MG63 (cell line): ENCODE data around the gene ADCK1. TPM values are rescaled to one million over a fixed set of nuclear protein-coding genes. Genes with fewer than 3 reads are reported as not detected.

ENCODE experiments used
- DNase-seq: peaks from one replicate; pipeline ENCODE4 v3.0.0-alpha.2; 2020
- H3K27me3 ChIP-seq: fragments of 250-450 bp; sonication (Bioruptor Pico); 2 replicates; pipeline ENCODE4 v1.5.1; 2020; ENCODE audit warnings: mild to moderate bottlenecking, moderate library complexity
- H3K36me3 ChIP-seq: fragments of 250-450 bp; sonication (Bioruptor Pico); 2 replicates; pipeline ENCODE4 v1.5.1; 2020; ENCODE audit warnings: mild to moderate bottlenecking, moderate library complexity
- H3K4me3 ChIP-seq: fragments of 250-450 bp; sonication (Bioruptor Pico); 2 replicates; pipeline ENCODE4 v1.5.1; 2020; ENCODE audit warnings: mild to moderate bottlenecking, moderate library complexity
- H3K9me3 ChIP-seq: fragments of 250-450 bp; sonication (Bioruptor Pico); 2 replicates; pipeline ENCODE4 v1.5.1; 2020; ENCODE audit warnings: mild to moderate bottlenecking, moderate library complexity
- total RNA-seq: library from RNA; depleted of rRNA; stranded (reverse); fragments of >200 nt; shearing (Covaris generic); gene quantifications from 2 replicates; pipeline ENCODE4 v1.2.3, GENCODE V29; 2014; ENCODE audit warnings: low replicate concordance

The ADCK1 gene
- total RNA-seq, 1 experiment from 2014 or later: 1.6 TPM

DNA sequence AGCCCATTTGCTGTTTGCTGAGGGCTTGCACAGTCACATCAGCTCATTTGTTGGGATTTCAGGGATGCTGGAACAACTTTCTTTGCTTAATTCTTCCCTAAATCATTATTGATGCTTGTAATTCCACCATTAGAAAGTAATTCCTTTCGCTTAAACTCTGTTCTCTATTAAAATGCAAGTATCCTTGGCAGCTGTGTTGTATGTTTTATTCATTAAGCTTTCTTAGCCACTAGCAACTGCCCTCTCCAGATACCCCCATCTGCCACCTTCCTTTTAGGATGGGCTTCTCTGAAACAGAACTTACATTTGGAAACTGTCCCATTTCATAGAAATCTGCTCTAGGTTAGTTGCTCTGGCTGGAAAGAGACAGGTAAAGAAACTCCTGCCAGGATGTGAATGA, 43.7 kb downstream of the ADCK1 start:
- H3K36me3 ChIP-seq: no peaks in the 10 kb centered on the region
- no peaks in the 10 kb centered on the region for H3K27me3 ChIP-seq
- DNase-seq: no peak
- H3K9me3 ChIP-seq: no peaks in the 10 kb centered on the region
- no peak overlapping the region for H3K4me3 ChIP-seq

DNA sequence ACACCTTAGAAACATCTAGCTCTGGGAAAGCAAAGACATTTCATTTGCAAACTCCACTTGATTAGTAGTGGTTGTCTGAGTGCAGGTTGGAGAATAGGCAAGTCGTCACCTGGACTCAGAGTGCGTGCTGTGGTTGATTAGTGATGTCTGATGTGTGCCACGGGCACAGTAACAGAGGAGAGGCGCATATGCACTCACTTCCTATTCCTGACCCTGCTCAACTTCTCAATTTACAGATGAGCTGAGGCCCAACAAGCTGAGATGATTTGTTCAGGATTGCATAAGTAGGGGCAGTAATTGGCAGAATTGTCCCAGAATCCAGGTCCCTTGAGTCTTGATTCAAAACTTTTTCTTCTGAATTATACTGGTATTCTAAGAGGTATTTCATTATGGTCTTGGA, 44.9 kb downstream of the ADCK1 start:
- no peaks in the 10 kb centered on the region for H3K27me3 ChIP-seq
- DNase-seq: no peak
- H3K36me3 ChIP-seq: no peaks in the 10 kb centered on the region
- H3K9me3 ChIP-seq: no peaks in the 10 kb centered on the region
- H3K4me3 ChIP-seq: no peak overlapping the region

DNA sequence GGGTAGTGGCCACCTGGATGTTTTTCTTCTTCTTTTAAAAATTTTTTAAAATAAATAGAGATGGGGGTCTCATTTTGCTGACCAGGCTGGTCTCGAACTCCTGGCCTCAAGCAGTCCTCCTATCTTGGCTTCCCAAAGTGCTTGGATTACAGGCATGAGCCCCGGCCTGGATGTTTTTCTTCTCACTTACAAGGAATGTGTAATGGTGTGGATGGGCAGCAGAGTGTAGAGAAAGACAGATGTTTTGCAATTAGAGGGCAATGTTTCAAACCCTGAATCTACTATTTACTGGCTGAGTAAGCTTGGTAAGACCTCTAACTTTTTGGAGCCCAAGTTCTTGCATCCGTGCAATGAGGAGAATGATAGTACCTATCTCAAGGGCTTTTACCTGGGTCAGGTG, 48.1 kb downstream of the ADCK1 start:
- H3K9me3 ChIP-seq: no peaks in the 10 kb centered on the region
- H3K36me3 ChIP-seq: no peaks in the 10 kb centered on the region
- no peaks in the 10 kb centered on the region for H3K27me3 ChIP-seq
- H3K4me3 ChIP-seq: no peak overlapping the region
- DNase-seq: peak; percentile 2

DNA sequence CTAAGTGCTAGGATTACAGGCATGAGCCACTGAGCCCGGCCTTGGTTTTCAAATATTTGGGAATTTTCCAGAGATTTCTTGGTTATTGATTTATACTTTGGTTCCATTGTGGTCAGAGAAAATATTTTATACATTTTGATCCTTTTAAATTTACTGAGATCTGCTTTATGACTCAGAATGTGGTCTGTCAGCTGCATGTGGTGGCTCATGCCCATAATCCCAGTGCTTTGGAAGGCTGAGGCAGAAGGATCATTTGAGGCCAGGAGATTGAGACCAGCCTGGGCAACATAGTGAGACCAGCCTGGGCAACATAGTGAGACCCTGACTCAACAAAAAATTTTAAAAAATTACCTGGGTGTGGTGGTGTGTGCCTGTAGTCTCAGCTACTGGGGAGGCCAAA, 49.8 kb downstream of the ADCK1 start:
- H3K4me3 ChIP-seq: no peak overlapping the region
- DNase-seq: peak; percentile 9
- H3K9me3 ChIP-seq: no peaks in the 10 kb centered on the region
- H3K36me3 ChIP-seq: no peaks in the 10 kb centered on the region
- no peaks in the 10 kb centered on the region for H3K27me3 ChIP-seq

DNA sequence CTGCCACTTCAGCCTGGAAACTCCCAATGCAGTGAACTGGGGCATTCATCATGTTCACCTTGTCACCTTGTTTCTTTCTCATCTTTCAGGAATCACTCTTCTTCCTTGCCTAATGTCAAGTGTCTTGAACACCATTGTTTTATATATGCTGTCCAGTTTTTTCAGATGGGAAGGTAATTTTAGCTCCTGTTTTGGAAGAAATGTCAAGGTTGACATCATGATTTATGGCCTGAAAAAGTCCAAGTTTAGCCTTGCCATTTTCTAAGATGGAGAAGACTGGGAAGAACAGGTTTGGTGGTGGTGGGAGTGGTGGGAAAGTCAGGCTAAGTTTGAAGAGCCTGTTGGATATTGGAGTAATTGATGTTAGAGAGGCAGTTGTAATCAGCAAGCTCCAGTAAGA, 54.0 kb downstream of the ADCK1 start:
- no peak for DNase-seq
- Histone ChIP-seq H3K4me3 (no peak overlapping the region), H3K36me3 (no peaks in the 10 kb centered on the region), H3K9me3 (no peaks in the 10 kb centered on the region), H3K27me3 (no peaks in the 10 kb centered on the region)

DNA sequence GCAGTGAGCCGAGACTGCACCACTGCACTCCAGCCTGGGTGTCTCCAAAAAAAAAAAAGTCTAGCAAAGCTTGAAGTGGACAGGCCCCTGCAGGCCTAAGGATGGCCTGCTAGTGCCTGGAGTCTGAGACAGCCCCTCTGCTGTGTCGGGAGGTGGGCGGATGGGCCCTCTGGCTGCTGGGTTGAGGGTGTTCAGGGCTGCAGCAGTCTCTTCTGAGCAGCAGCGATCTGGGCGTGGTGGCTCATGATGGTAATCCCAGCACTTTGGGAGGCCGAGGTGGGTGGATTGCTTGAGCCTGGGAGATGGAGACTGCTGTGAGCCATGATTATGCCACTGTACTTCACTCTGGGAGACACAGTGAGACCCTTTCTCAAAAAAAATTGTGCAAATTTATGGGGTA, 57.0 kb downstream of the ADCK1 start:
- DNase-seq: no peak
- Histone ChIP-seq H3K36me3 (no peaks in the 10 kb centered on the region), H3K4me3 (no peak overlapping the region), H3K27me3 (no peaks in the 10 kb centered on the region), H3K9me3 (no peaks in the 10 kb centered on the region)

DNA sequence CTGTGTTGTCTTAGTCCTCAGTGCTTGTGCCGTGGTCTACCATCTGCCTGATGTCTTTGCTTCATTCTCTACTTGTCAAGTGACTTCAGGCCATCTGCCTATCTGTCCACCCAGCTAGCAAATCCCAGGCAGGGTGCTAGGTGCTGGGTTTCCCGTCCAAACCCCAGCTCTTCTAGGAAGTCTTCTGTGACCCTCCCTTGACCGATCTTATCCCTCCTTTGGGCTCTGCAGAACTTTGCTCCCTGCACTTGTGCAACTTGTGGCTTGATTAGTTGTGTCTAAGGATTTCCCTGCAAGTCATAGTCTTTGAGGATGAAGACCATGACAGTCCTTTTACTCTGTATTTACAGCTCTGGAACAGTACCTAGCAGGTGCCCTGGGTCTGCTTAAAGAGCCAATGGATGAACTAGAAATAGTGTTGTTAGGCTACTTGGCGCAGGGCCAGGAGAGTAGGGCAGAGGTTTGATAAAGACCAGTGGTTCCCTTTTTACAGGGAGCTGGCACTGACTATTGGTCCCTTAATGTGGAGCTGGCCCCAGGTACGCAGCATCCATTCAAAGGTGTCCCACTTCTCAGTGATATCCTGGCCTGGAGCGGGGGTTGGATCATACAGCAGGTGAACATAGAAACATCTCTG, 60.1 kb downstream of the ADCK1 start:
- no peaks in the 10 kb centered on the region for H3K27me3 ChIP-seq
- no peak overlapping the region for H3K4me3 ChIP-seq
- H3K9me3 ChIP-seq: no peaks in the 10 kb centered on the region
- no peaks in the 10 kb centered on the region for H3K36me3 ChIP-seq
- DNase-seq: no peak

DNA sequence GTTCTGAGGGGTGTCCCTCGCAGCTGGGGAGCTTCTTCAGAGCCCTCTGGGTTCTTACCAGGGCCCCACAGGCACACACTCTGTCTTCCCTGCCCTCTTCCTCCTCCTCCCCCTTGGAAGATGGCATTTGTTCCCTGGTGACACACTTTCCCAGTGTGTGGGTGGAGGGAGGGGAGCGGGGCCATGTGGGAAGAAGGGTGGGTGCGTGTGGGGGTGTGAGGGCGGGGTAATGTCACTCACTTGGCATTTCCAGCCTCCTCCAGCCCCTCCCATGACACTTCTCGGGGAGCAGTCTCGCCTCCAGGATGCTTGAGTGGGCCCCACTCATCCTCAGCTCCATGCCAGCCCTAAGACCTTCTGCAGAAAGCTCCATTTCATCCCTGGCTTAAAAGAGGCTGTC, 61.3 kb downstream of the ADCK1 start:
- H3K36me3 ChIP-seq: no peaks in the 10 kb centered on the region
- no peaks in the 10 kb centered on the region for H3K9me3 ChIP-seq
- no peaks in the 10 kb centered on the region for H3K27me3 ChIP-seq
- no peak overlapping the region for H3K4me3 ChIP-seq
- DNase-seq: no peak

DNA sequence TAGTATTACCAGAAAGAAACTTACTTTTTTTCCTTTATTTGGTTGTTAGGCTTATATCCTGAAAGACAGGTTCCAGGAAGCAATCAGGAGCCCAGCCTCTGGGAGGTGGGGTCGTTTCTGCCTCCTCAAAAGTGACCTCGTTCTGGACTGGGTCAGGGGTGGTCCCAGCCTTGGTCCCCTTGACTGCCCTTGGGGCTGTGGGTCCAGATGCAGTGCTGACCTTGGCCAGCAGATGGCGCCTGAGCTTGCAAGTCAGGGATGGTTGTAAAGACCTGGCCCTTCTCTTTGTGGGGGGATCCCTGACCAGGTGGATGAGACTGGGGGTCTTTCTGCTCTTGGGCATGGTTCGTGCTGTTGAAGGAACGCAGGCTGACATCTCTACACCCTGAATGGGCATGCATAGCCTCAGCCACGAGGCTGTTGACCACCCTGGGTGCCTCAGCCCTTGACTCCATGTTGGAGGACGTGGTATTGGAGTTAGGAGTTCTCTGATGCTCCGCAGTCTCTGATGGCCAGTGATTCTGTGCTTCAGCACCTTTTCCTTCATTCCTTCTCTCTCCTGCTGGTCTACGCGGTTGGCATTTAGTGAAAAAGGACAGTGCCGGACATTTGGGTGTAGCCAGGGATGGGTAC, 62.4 kb downstream of the ADCK1 start:
- DNase-seq: peak; percentile 36
- Histone ChIP-seq H3K4me3 (no peak overlapping the region), H3K36me3 (no peaks in the 10 kb centered on the region), H3K27me3 (no peaks in the 10 kb centered on the region), H3K9me3 (no peaks in the 10 kb centered on the region)

DNA sequence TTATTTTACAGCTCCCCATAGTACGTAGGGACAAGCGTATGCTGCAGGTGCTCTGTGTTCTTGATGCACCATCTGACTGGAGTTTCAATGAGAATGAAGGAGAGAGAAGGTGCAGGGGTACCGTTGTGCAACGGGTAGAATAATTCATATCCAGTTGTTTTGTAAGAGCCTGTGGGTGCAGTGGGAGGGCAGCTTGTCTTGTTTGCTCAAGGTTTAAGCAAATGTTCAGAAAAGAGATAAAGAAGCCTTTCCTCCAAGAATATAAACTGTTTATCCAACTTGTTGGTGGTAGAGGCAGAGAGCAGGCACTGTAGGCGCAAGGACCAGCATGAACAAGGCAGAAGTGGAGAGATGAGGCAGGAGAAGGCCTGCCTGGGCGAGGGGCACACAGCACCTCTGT, 64.2 kb downstream of the ADCK1 start:
- no peaks in the 10 kb centered on the region for H3K9me3 ChIP-seq
- DNase-seq: no peak
- no peaks in the 10 kb centered on the region for H3K36me3 ChIP-seq
- H3K27me3 ChIP-seq: no peaks in the 10 kb centered on the region
- no peak overlapping the region for H3K4me3 ChIP-seq

DNA sequence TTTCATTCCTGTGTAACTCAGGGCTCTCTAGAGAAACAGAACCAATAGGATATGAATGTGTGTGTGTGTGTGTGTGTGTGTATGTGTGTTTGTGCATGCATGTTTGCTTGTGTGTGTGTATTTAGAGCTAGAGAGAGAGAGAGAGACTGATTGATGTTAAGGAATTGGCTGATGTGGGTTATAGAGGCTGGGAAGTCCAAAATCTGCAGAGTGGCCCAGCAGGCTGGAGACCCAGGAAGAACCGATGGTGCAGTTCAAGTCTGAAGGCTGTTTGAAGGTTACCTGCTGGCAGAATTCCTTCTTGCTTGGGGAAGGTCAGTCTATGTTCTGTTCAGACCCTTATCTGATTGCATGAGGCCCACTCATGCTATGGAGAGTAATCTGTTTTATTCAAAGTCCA, 64.7 kb downstream of the ADCK1 start:
- Histone ChIP-seq H3K36me3 (no peaks in the 10 kb centered on the region), H3K4me3 (no peak overlapping the region), H3K27me3 (no peaks in the 10 kb centered on the region), H3K9me3 (no peaks in the 10 kb centered on the region)
- DNase-seq: no peak

DNA sequence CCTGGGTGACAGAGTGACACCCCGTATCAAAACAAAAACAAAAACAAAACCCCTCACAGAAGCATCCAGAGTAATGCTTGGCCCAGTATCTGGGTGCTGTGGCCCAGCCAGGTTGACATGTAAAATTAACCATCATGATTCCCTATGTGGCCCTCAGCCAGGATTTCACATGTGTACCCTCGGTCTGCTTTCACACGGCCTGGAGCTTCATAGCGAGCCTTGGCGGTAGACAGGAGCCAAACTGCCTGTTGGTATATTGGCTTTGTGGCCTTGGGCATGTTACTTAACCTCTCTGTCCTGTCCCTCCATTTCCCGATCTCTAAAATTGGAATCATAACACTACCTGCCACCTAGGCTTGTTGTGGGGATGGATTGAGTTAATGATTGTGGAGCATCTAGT, 65.5 kb downstream of the ADCK1 start:
- no peak overlapping the region for H3K4me3 ChIP-seq
- no peaks in the 10 kb centered on the region for H3K9me3 ChIP-seq
- H3K27me3 ChIP-seq: no peaks in the 10 kb centered on the region
- DNase-seq: no peak
- H3K36me3 ChIP-seq: no peaks in the 10 kb centered on the region

DNA sequence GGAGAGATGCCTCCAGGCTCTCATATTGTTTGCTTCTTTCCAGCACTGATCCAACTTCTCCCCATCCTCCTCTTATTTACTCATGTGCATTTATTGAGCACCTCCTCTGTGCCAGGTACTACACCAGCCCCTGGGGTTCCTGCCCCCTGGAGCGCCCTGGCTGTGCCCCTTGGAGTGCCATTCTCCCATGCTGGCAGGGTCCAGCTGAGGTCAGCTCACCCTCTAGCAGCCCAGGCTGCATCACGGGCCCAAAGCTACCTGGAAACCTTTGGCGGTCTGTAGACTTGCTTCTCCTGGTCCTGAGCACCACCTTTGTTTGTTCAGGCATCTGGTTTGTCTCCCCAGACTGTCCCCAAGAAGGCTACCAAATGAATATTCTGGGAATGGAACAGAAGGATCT, 67.0 kb downstream of the ADCK1 start:
- DNase-seq: no peak

DNA sequence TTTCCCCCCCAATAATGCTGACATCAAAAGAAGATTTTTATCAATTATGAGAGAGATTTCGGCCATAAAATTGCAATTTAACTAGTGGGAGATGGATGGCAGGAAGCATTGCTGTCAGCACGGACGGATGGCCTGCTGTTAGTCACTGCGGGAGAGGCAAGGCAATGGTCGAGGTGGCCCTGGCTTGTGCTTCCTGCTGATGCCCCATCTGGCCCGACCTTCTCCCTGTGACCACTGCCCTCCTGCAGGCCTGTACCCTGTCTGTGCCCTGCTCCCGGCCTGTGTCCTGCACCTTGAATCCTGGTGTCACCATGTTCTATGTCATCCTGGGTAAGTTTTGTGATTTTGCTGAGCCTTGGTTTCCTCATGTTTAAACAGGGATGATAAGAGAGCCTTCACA, 67.6 kb downstream of the ADCK1 start:
- Histone ChIP-seq H3K9me3 (no peaks in the 10 kb centered on the region), H3K27me3 (no peaks in the 10 kb centered on the region), H3K4me3 (no peak overlapping the region), H3K36me3 (no peaks in the 10 kb centered on the region)
- DNase-seq: no peak

More for the DNA sequence above, 67.0 kb downstream of the ADCK1 start:
- Histone ChIP-seq H3K36me3 (no peaks in the 10 kb centered on the region), H3K27me3 (no peaks in the 10 kb centered on the region), H3K9me3 (no peaks in the 10 kb centered on the region), H3K4me3 (no peak overlapping the region)

DNA sequence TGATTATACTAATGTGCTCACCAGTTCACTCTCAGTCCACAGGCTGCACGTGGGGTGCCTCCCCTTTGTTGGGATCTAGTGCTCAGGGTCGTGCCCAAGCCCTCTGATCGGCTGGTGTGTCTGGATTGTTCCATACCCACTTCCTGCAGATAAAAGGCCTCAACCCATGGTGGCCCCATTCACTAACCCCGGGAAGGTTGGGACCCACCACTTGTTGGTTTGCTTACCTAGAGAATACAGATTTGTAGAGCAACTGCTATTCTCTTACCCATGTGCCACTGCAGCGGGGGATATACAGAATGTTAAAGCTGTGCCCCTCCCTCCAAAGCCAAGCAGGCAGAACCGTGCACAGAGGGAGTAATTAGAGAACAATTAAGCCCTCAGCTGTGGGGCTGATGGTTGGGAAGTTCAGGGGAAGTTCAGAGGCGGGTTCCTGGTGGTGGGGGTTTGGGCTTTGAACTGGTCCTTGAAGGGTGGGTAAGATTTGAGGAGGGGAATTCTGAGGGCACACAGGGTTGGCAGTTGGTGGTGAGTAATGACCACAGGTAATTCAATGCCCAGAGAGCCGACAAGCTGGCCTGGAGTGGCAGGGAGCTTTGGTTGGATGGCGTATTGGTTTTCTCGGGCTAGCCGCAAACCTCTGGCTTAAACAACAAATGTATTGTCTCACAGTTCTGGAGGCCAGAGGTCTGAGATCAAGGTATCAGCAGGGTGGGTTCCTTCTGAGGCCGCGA, 68.8 kb downstream of the ADCK1 start:
- H3K27me3 ChIP-seq: no peaks in the 10 kb centered on the region
- H3K36me3 ChIP-seq: no peaks in the 10 kb centered on the region
- no peak overlapping the region for H3K4me3 ChIP-seq
- H3K9me3 ChIP-seq: no peaks in the 10 kb centered on the region
- DNase-seq: no peak

DNA sequence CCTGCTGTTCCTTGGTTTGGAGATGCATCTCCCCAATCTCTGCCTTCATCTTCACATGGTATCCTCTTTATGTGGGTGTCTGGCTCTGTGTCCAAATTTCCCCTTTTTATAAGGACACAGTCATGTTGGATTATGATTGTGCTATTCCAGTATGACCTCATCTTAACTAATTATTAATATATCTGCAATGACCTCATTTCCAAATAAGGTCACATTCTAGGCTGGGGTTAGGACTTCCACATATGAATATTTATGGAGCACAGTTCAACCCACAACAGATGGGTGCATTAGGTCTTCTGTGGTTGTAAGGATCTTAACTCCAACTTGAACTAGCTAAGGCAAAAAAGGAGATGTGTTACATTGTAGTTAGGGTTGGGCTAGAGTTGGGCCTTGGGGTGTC, 69.4 kb downstream of the ADCK1 start:
- DNase-seq: no peak
- no peaks in the 10 kb centered on the region for H3K9me3 ChIP-seq
- H3K27me3 ChIP-seq: no peaks in the 10 kb centered on the region
- no peaks in the 10 kb centered on the region for H3K36me3 ChIP-seq
- no peak overlapping the region for H3K4me3 ChIP-seq

DNA sequence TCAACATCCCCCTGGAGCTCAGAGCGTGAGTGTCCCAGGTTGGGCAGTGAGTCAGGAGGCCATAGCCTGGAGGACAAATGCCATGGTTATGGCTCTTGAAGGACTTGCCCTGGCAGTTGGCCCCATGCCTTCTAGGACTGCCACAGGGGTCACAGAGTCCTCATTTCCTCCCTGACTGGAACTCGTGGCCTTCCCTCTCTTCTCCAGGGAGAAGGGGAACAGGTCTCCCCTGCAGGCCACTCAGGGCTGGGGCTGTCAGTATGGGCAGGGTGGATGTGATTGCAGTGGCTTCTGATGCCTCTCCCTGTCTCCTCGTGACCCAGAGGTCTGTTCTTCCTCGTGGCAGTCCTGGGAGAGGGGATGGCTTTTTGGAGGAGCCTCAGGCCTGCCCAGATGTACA, 70.7 kb downstream of the ADCK1 start:
- Histone ChIP-seq H3K36me3 (no peaks in the 10 kb centered on the region), H3K9me3 (no peaks in the 10 kb centered on the region), H3K27me3 (no peaks in the 10 kb centered on the region), H3K4me3 (no peak overlapping the region)
- no peak for DNase-seq

DNA sequence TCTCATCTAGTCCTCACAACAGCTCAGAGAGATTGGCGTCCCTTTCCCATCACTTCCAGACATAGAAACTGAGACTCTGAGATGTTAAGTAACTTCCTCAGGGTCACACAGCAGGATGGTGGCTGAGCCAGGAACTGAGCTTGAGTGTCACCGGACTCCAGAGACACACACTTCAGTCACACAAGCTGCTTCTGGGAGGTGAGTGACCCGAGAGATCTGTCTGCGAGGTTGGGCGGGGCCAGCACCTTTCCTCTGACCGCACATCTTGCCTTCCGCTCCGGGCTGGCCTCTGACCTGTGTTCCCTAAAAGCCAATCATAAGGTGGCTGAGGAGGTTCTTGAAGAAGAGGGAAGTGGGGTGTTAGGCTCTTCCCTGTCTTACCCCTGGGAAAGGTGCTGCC, 72.2 kb downstream of the ADCK1 start:
- no peaks in the 10 kb centered on the region for H3K9me3 ChIP-seq
- no peak for DNase-seq
- no peaks in the 10 kb centered on the region for H3K36me3 ChIP-seq
- no peak overlapping the region for H3K4me3 ChIP-seq
- H3K27me3 ChIP-seq: no peaks in the 10 kb centered on the region
